Activated CD8-positive, alpha-beta memory T cell treated with anti-CD3 and anti-CD28 coated beads, Interleukin-2, amount 10 ng/mL, durations not matched to agents 7 days and 5 days (primary cell): ENCODE measurements around the gene PCDHGA12. TPM values are rescaled to one million over a fixed set of nuclear protein-coding genes. Genes with fewer than 3 reads are reported as not detected.

ENCODE experiments used
- total RNA-seq, 2 experiments: library from RNA; stranded (reverse); gene quantifications; one replicate each; pipeline ENCODE4 v1.2.3, GENCODE V29; 2021

The PCDHGA12 gene
- total RNA-seq, 2 experiments from 2014 or later, result 0.07 TPM; not detected in 1

Other genes starting within 250 kb of the PCDHGA12 start
- gene PCDHB16, start 248.1 kb upstream of the PCDHGA12 start, total RNA-seq, result not detected
- not detected for gene PCDHB9, start 243.3 kb upstream of the PCDHGA12 start, total RNA-seq
- not detected for gene PCDHB10, start 238.2 kb upstream of the PCDHGA12 start, total RNA-seq
- gene PCDHB11, start 230.9 kb upstream of the PCDHGA12 start, total RNA-seq, result not detected
- not detected for gene PCDHB12, start 221.8 kb upstream of the PCDHGA12 start, total RNA-seq
- not detected for gene PCDHB13, start 216.6 kb upstream of the PCDHGA12 start, total RNA-seq
- gene PCDHB14, start 207.2 kb upstream of the PCDHGA12 start, total RNA-seq, result not detected
- not detected for gene PCDHB15, start 185.1 kb upstream of the PCDHGA12 start, total RNA-seq
- 1 to 10 TPM in 1 of 2 experiments, under 1 TPM in 1; 0.56 to 1.1 TPM for gene SLC25A2, start 126.5 kb upstream of the PCDHGA12 start, total RNA-seq
- gene TAF7, start 109.7 kb upstream of the PCDHGA12 start, total RNA-seq, result 10 to 100 TPM; 57.3 to 64.6 TPM
- gene PCDHGA1, start 100.0 kb upstream of the PCDHGA12 start, total RNA-seq, result not detected
- not detected for gene PCDHGA2, start 91.7 kb upstream of the PCDHGA12 start, total RNA-seq
- under 1 TPM in 1 of 2 experiments, not detected in 1; 0.15 TPM for gene PCDHGA3, start 86.7 kb upstream of the PCDHGA12 start, total RNA-seq
- not detected for gene PCDHGB1, start 80.4 kb upstream of the PCDHGA12 start, total RNA-seq
- gene PCDHGA4, start 75.5 kb upstream of the PCDHGA12 start, total RNA-seq, result under 1 TPM in 1 of 2 experiments, not detected in 1; 0.20 TPM
- gene PCDHGB2, start 70.5 kb upstream of the PCDHGA12 start, total RNA-seq, result under 1 TPM; 0.12 to 0.67 TPM
- gene PCDHGA5, start 66.3 kb upstream of the PCDHGA12 start, total RNA-seq, result under 1 TPM; 0.09 to 0.12 TPM
- gene PCDHGB3, start 60.3 kb upstream of the PCDHGA12 start, total RNA-seq, result under 1 TPM; 0.09 to 0.41 TPM
- under 1 TPM; 0.16 to 0.20 TPM for gene PCDHGA6, start 56.6 kb upstream of the PCDHGA12 start, total RNA-seq
- gene PCDHGA7, start 47.8 kb upstream of the PCDHGA12 start, total RNA-seq, result under 1 TPM in 1 of 2 experiments, not detected in 1; 0.07 TPM
- gene PCDHGB4, start 42.8 kb upstream of the PCDHGA12 start, total RNA-seq, result under 1 TPM; 0.07 to 0.09 TPM
- not detected for gene PCDHGA8, start 37.9 kb upstream of the PCDHGA12 start, total RNA-seq
- gene PCDHGB5, start 32.6 kb upstream of the PCDHGA12 start, total RNA-seq, result not detected
- gene PCDHGA9, start 27.7 kb upstream of the PCDHGA12 start, total RNA-seq, result not detected
- not detected for gene PCDHGB6, start 22.5 kb upstream of the PCDHGA12 start, total RNA-seq
- not detected for gene PCDHGA10, start 17.5 kb upstream of the PCDHGA12 start, total RNA-seq
- gene PCDHGB7, start 12.8 kb upstream of the PCDHGA12 start, total RNA-seq, result not detected
- gene PCDHGA11, start 9.5 kb upstream of the PCDHGA12 start, total RNA-seq, result not detected
- gene PCDHGC3, start 45.5 kb downstream of the PCDHGA12 start, total RNA-seq, result not detected
- gene PCDHGC4, start 54.5 kb downstream of the PCDHGA12 start, total RNA-seq, result not detected
- gene PCDHGC5, start 58.6 kb downstream of the PCDHGA12 start, total RNA-seq, result not detected
- gene DIAPH1, start 188.5 kb downstream of the PCDHGA12 start, total RNA-seq, result 100 to 1,000 TPM; 284 to 295 TPM
- gene HDAC3, start 206.3 kb downstream of the PCDHGA12 start, total RNA-seq, result 10 to 100 TPM; 87.1 to 90.0 TPM
- gene RELL2, start 206.5 kb downstream of the PCDHGA12 start, total RNA-seq, result 10 to 100 TPM; 28.0 to 35.8 TPM
- gene FCHSD1, start 220.9 kb downstream of the PCDHGA12 start, total RNA-seq, result 10 to 100 TPM; 46.5 to 64.1 TPM